HCT116 (cell line): ENCODE measurements around the gene ASB11. TPM values are rescaled to one million over a fixed set of nuclear protein-coding genes. Genes with fewer than 3 reads are reported as not detected.

Experiments
- ATAC-seq: fragments of 200-7000 bp; cut with Tn5 transposase; 2 replicates; pipeline ENCODE4 v1.9.1; 2020; ENCODE audit warnings: mild to moderate bottlenecking, moderate library complexity
- BruUV-seq: library from RNA; stranded (reverse); fragments of 400-500 nt; replicated peaks from 2 replicates; lab custom pipeline; 2021; lab: Mats Ljungman, UMichigan
- CTCF ChIA-PET: fragments of 300-600 bp; sonication (Branson Sonifier 250); formaldehyde crosslinking; loops from one replicate; lab custom pipeline; 2021; ENCODE audit warnings: antibody characterized with exemption; lab: Charles Lee
- POLR2A ChIA-PET: fragments of 300-600, 350-600 bp; sonication (Branson Sonifier 250); formaldehyde crosslinking; loops from one replicate; lab custom pipeline; 2021; ENCODE audit warnings: antibody characterized with exemption; lab: Charles Lee
- RAD21 ChIA-PET, 2 experiments: fragments of 300-600 bp; sonication (Branson Sonifier 250); formaldehyde crosslinking; loops; one replicate each; lab custom pipeline; 2023; ENCODE audit warnings: low total read pairs in 2 of 2; ENCODE audit not compliant: uncharacterized antibody in 2 of 2, unreplicated experiment in 2 of 2, low non-redundant PET in 1 of 2; lab: Charles Lee
- DNase-seq: peaks from one replicate; pipeline ENCODE4 v3.0.0-alpha.2; 2010; ENCODE audit warnings: low read depth, low spot score
- H2AFZ ChIP-seq: fragments of 200-600 bp; shearing (Covaris generic), sonication (generic); 2 replicates; pipeline ENCODE4 v1.6.1; 2017; ENCODE audit warnings: low read depth, mixed run types, mixed read lengths, antibody characterized with exemption, low read length; ENCODE audit not compliant: poor library complexity, severe bottlenecking
- H3K27ac ChIP-seq: 2 replicates; pipeline ENCODE4 v1.5.1; 2012; ENCODE audit warnings: low read depth, low read length
- H3K27me3 ChIP-seq: fragments of 200-600 bp; sonication (generic); 2 replicates; pipeline ENCODE4 v1.6.1; 2016; ENCODE audit warnings: mixed run types, low read length, mixed read lengths; ENCODE audit not compliant: insufficient read depth
- H3K36me3 ChIP-seq, 2 experiments: fragments of 200-500 bp in 1 of 2; fragments of 200-600 bp in 1 of 2; sonication (Bioruptor generic) in 1 of 2; sonication (generic) in 1 of 2; 2 replicates each; pipeline versions ENCODE4 v1.5.1 to v1.6.1; 2014 to 2016; ENCODE audit warnings: low read length in 2 of 2, inconsistent platforms in 1 of 2, mixed read lengths in 1 of 2, mixed run types in 1 of 2; ENCODE audit not compliant: insufficient read depth in 2 of 2, control insufficient read depth in 1 of 2
- H3K4me1 ChIP-seq, 2 experiments: fragments of 200-600 bp in 1 of 2; sonication (generic) in 1 of 2; 2 replicates each; pipeline versions ENCODE4 v1.5.1 to v1.6.1; 2012 to 2017; ENCODE audit warnings: low read length in 2 of 2, inconsistent platforms in 1 of 2, mild to moderate bottlenecking in 1 of 2, mixed read lengths in 1 of 2, mixed run types in 1 of 2, moderate library complexity in 1 of 2; ENCODE audit not compliant: insufficient read depth in 2 of 2, control insufficient read depth in 1 of 2
- H3K4me2 ChIP-seq: fragments of 200-600 bp; sonication (generic); 2 replicates; pipeline ENCODE4 v1.6.1; 2017; ENCODE audit warnings: mixed run types, low read length, mixed read lengths
- H3K4me3 ChIP-seq, 2 experiments: fragments of 200-600 bp in 1 of 2; sonication (generic) in 1 of 2; replicated peaks in 1 of 2; 2 replicates each; pipeline ENCODE4 v1.5.1; 2011 to 2016; ENCODE audit warnings: low read length in 2 of 2, control low read depth in 1 of 2, low read depth in 1 of 2, mild to moderate bottlenecking in 1 of 2, mixed read lengths in 1 of 2, mixed run types in 1 of 2
- H3K79me2 ChIP-seq: fragments of 200-600 bp; sonication (generic); 2 replicates; pipeline ENCODE4 v1.6.1; 2017; ENCODE audit warnings: mild to moderate bottlenecking, mixed run types, low read length, moderate library complexity, mixed read lengths; ENCODE audit not compliant: insufficient read depth
- H3K9ac ChIP-seq: fragments of 200-600 bp; sonication (generic); 2 replicates; pipeline ENCODE4 v1.6.1; 2016; ENCODE audit warnings: low read length, mixed read lengths
- H3K9me2 ChIP-seq: fragments of 200-600 bp; sonication (generic), shearing (Covaris generic); 2 replicates; pipeline ENCODE4 v1.6.1; 2017; ENCODE audit warnings: mixed run types, mild to moderate bottlenecking, moderate library complexity; ENCODE audit not compliant: insufficient read depth
- H3K9me3 ChIP-seq, 2 experiments: fragments of 200-500 bp in 1 of 2; fragments of 200-600 bp in 1 of 2; sonication (Bioruptor generic) in 1 of 2; sonication (generic) in 1 of 2; 2 replicates each; pipeline ENCODE4 v1.6.1; 2014 to 2017; ENCODE audit warnings: low read length in 2 of 2, mixed read lengths in 2 of 2, inconsistent platforms in 1 of 2, low read depth in 1 of 2, mild to moderate bottlenecking in 1 of 2, mixed run types in 1 of 2, moderate library complexity in 1 of 2; ENCODE audit not compliant: control insufficient read depth in 1 of 2, insufficient read depth in 1 of 2
- H4K20me1 ChIP-seq: fragments of 200-600 bp; sonication (generic), shearing (Covaris generic); 2 replicates; pipeline ENCODE4 v1.6.1; 2017; ENCODE audit warnings: mixed run types, mild to moderate bottlenecking, moderate library complexity; ENCODE audit not compliant: insufficient read depth
- CBX3 ChIP-seq: IDR thresholded peaks from 2 replicates; pipeline ENCODE4 v1.6.1; 2012; ENCODE audit warnings: low read depth
- CEBPB ChIP-seq: IDR thresholded peaks from 2 replicates; pipeline ENCODE4 v1.6.1; 2012; ENCODE audit warnings: low read depth
- EGR1 ChIP-seq: IDR thresholded peaks from 2 replicates; pipeline ENCODE4 v1.6.1; 2012; ENCODE audit warnings: low read depth
- EZH2 ChIP-seq: fragments of 200-600 bp; sonication (generic); IDR thresholded peaks from 2 replicates; pipeline ENCODE4 v1.6.1; 2017; ENCODE audit warnings: antibody characterized with exemption, mixed run types
- POLR2A ChIP-seq: IDR thresholded peaks from 2 replicates; pipeline ENCODE4 v1.7.0; 2011; ENCODE audit warnings: borderline replicate concordance; ENCODE audit not compliant: insufficient read depth, insufficient read length; ENCODE audit errors: extremely low read depth
- POLR2AphosphoS5 ChIP-seq: IDR thresholded peaks from 2 replicates; pipeline ENCODE4 v1.6.1; 2011; ENCODE audit warnings: mild to moderate bottlenecking, low read depth, low read length, moderate library complexity
- SIN3A ChIP-seq: IDR thresholded peaks from 2 replicates; pipeline ENCODE4 v1.6.1; 2012; ENCODE audit warnings: low read depth
- TCF7L2 ChIP-seq: IDR thresholded peaks from 2 replicates; pipeline ENCODE4 v1.7.0; 2011; ENCODE audit warnings: borderline replicate concordance, inconsistent platforms; ENCODE audit not compliant: insufficient read depth, insufficient read length; ENCODE audit errors: extremely low read depth
- YY1 ChIP-seq: IDR thresholded peaks from 2 replicates; pipeline ENCODE4 v1.6.1; 2011; ENCODE audit warnings: low read length, low read depth, moderate library complexity, mild to moderate bottlenecking; ENCODE audit not compliant: insufficient replicate concordance; ENCODE audit errors: extremely low read depth
- intact Hi-C: fragments of 100-400 bp; cut with micrococcal nuclease; formaldehyde crosslinking; loops from 2 replicates; pipeline ENCODE4 v1.10.0; 2022
- total RNA-seq: library from RNA; stranded (reverse); gene quantifications from one replicate; pipeline ENCODE4 v1.2.1, GENCODE V29; 2021; ENCODE audit not compliant: unreplicated experiment
- TF ChIP-seq, protein P1 (sequence below): IDR thresholded peaks from 2 replicates; pipeline ENCODE4 v1.6.1; 2011; ENCODE audit warnings: mild to moderate bottlenecking, low read length, moderate library complexity; ENCODE audit not compliant: insufficient replicate concordance; ENCODE audit errors: extremely low read depth
- TF ChIP-seq, protein P2 (sequence below), 3 experiments: fragments of 200-600 bp in 1 of 3; sonication (generic) in 1 of 3; IDR thresholded peaks in 2 of 3; conservative IDR thresholded peaks in 1 of 3; 2 replicates each; pipeline ENCODE4 v1.5.1; 2012 to 2017; ENCODE audit warnings: low read depth in 2 of 3, low read length in 2 of 3, antibody characterized with exemption in 1 of 3, borderline replicate concordance in 1 of 3, control low read depth in 1 of 3, mild to moderate bottlenecking in 1 of 3, mixed read lengths in 1 of 3, mixed run types in 1 of 3, moderate library complexity in 1 of 3; ENCODE audit not compliant: insufficient read depth in 1 of 3

ASB11 gene
- total RNA-seq, 1 experiment from 2014 or later: not detected

DNA sequence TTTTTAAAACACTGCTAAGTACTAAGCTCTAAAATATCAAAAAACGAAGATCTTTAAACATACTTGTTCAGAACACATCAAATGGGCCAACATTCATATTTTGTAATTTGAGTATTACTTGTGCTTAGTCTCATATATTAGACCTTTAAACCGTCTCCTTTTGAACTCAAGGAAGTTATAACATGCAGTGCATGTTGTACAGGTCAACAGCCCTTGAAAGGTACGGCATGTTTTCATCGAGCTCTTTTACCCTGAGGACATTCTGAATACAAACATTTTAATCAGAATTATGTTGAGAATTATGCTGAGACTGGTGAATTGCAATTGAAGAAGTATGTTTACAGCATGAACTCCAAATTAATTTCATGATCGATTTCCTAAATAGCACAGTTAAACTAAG, 7.0 kb upstream of the ASB11 start:
- H3K36me3 ChIP-seq: no peaks in the 10 kb centered on the region; a peak in 1 of 4 replicates
- POLR2A ChIA-PET: no interaction called here
- CTCF ChIA-PET: no interaction called here
- intact Hi-C loops: no loop called here
- H2AFZ ChIP-seq: no peak overlapping the region
- H3K9me2 ChIP-seq: no peaks in the 10 kb centered on the region
- H3K27me3 ChIP-seq: no peaks in the 10 kb centered on the region
- H3K4me3 ChIP-seq: no peak overlapping the region
- DNase-seq: no peak
- H4K20me1 ChIP-seq: no peaks in the 10 kb centered on the region
- BruUV-seq: no TSS peak
- H3K4me1 ChIP-seq: no peaks in the 10 kb centered on the region
- no peak overlapping the region for H3K9ac ChIP-seq
- no peak overlapping the region for H3K27ac ChIP-seq
- ATAC-seq: no peak
- H3K4me2 ChIP-seq: no peak overlapping the region
- no peaks in the 10 kb centered on the region for H3K79me2 ChIP-seq
- H3K9me3 ChIP-seq: no peaks in the 10 kb centered on the region
- TF ChIP-seq CBX3 (no peak), POLR2AphosphoS5 (no peak), YY1 (no peak), TCF7L2 (no peak), EZH2 (no peak), CEBPB (no peak), POLR2A (no peak), SIN3A (no peak), EGR1 (no peak)
- TF ChIP-seq, protein P1, sequence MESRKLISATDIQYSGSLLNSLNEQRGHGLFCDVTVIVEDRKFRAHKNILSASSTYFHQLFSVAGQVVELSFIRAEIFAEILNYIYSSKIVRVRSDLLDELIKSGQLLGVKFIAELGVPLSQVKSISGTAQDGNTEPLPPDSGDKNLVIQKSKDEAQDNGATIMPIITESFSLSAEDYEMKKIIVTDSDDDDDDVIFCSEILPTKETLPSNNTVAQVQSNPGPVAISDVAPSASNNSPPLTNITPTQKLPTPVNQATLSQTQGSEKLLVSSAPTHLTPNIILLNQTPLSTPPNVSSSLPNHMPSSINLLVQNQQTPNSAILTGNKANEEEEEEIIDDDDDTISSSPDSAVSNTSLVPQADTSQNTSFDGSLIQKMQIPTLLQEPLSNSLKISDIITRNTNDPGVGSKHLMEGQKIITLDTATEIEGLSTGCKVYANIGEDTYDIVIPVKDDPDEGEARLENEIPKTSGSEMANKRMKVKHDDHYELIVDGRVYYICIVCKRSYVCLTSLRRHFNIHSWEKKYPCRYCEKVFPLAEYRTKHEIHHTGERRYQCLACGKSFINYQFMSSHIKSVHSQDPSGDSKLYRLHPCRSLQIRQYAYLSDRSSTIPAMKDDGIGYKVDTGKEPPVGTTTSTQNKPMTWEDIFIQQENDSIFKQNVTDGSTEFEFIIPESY: no peak
- TF ChIP-seq, protein P2, sequence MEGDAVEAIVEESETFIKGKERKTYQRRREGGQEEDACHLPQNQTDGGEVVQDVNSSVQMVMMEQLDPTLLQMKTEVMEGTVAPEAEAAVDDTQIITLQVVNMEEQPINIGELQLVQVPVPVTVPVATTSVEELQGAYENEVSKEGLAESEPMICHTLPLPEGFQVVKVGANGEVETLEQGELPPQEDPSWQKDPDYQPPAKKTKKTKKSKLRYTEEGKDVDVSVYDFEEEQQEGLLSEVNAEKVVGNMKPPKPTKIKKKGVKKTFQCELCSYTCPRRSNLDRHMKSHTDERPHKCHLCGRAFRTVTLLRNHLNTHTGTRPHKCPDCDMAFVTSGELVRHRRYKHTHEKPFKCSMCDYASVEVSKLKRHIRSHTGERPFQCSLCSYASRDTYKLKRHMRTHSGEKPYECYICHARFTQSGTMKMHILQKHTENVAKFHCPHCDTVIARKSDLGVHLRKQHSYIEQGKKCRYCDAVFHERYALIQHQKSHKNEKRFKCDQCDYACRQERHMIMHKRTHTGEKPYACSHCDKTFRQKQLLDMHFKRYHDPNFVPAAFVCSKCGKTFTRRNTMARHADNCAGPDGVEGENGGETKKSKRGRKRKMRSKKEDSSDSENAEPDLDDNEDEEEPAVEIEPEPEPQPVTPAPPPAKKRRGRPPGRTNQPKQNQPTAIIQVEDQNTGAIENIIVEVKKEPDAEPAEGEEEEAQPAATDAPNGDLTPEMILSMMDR (IDR thresholded peaks at IDR 0.05 in 2 of 3, conservative IDR thresholded peaks at IDR 0.05 in 1 of 3; ENCODE audit: borderline replicate concordance in 1 of 3, insufficient read depth in 1 of 3, low read depth in 2 of 3, low read length in 2 of 3): no peak
- TF ChIP-seq, all 23 proteins: peak for 0
- RAD21 ChIA-PET: no interaction called here
